OCI-LY1 (cell line): ENCODE results near the gene COX7C.
"Not testable (repeated sequence)": the region's sequence is repeated elsewhere in the genome, so short reads cannot be mapped to it uniquely, and the experiment has no call there.

Experiments
- H2AFZ ChIP-seq: fragments of 200-600 bp; sonication (generic), shearing (Covaris generic); 2 replicates; pipeline ENCODE4 v1.6.0; 2014; ENCODE audit warnings: antibody characterized with exemption, mild to moderate bottlenecking, low read length
- H3F3A ChIP-seq: fragments of 200-600 bp; sonication (generic), shearing (Covaris generic); 2 replicates; pipeline ENCODE4 v1.6.0; 2014; ENCODE audit warnings: mild to moderate bottlenecking, antibody characterized with exemption, low read length, moderate library complexity; ENCODE audit not compliant: insufficient read depth
- H3K27ac ChIP-seq: fragments of 200-600 bp; sonication (generic); 2 replicates; pipeline ENCODE4 v1.5.1; 2014; ENCODE audit warnings: low read length, mixed run types, mild to moderate bottlenecking, low read depth; ENCODE audit not compliant: poor library complexity, severe bottlenecking
- H3K27me3 ChIP-seq: fragments of 200-600 bp; sonication (generic); 2 replicates; pipeline ENCODE4 v1.6.0; 2014; ENCODE audit warnings: antibody characterized with exemption, mild to moderate bottlenecking, low read length, moderate library complexity; ENCODE audit not compliant: insufficient read depth
- H3K36me3 ChIP-seq: fragments of 200-600 bp; sonication (generic); 2 replicates; pipeline ENCODE4 v1.6.1; 2014; ENCODE audit warnings: mild to moderate bottlenecking, antibody characterized with exemption, low read length, moderate library complexity, mixed read lengths; ENCODE audit not compliant: insufficient read depth
- H3K4me1 ChIP-seq: fragments of 200-600 bp; sonication (generic); 2 replicates; pipeline ENCODE4 v1.5.1; 2014; ENCODE audit warnings: mild to moderate bottlenecking, low read length, moderate library complexity; ENCODE audit not compliant: insufficient read depth, severe bottlenecking
- H3K4me2 ChIP-seq: fragments of 200-600 bp; sonication (generic), shearing (Covaris generic); 2 replicates; pipeline ENCODE4 v1.6.1; 2014; ENCODE audit warnings: low read length
- H3K4me3 ChIP-seq: fragments of 200-600 bp; sonication (generic); 2 replicates; pipeline ENCODE4 v1.5.1; 2014; ENCODE audit warnings: low read length, low read depth, mild to moderate bottlenecking, mixed read lengths; ENCODE audit not compliant: poor library complexity, severe bottlenecking
- H3K79me2 ChIP-seq: fragments of 200-600 bp; shearing (Covaris generic); 2 replicates; pipeline ENCODE4 v1.6.1; 2016; ENCODE audit warnings: mixed run types, low read length, mixed read lengths; ENCODE audit not compliant: insufficient read depth
- H3K9ac ChIP-seq: fragments of 200-600 bp; sonication (generic), shearing (Covaris generic); 2 replicates; pipeline ENCODE4 v1.6.1; 2014; ENCODE audit warnings: mild to moderate bottlenecking, low read length, mixed read lengths
- H3K9me2 ChIP-seq: fragments of 200-600 bp; sonication (generic), shearing (Covaris generic); 2 replicates; pipeline ENCODE4 v1.6.1; 2014; ENCODE audit warnings: low read depth, mild to moderate bottlenecking, low read length, mixed read lengths
- H3K9me3 ChIP-seq: fragments of 200-600 bp; shearing (Covaris generic); 2 replicates; pipeline ENCODE4 v1.6.1; 2014; ENCODE audit warnings: low read length, mixed read lengths
- H4K20me1 ChIP-seq: fragments of 200-600 bp; sonication (generic), shearing (Covaris generic); 2 replicates; pipeline ENCODE4 v1.6.0; 2016; ENCODE audit warnings: mild to moderate bottlenecking, low read length; ENCODE audit not compliant: insufficient read depth
- CTCF ChIP-seq: fragments of 200-600 bp; sonication (generic), shearing (Covaris generic); IDR thresholded peaks from 2 replicates; pipeline ENCODE4 v1.5.1; 2017; ENCODE audit warnings: mild to moderate bottlenecking, antibody characterized with exemption, low read length, moderate library complexity, mixed read lengths
- EZH2 ChIP-seq: fragments of 200-600 bp; sonication (generic), shearing (Covaris generic); IDR thresholded peaks from 2 replicates; pipeline ENCODE4 v1.8.0; 2017; ENCODE audit warnings: borderline replicate concordance, mixed run types, mild to moderate bottlenecking, antibody characterized with exemption, low read length, moderate library complexity, mixed read lengths

Gene COX7C

GRCh38 chr5:86646671-86647070, 28.9 kb downstream of the COX7C start:
- Histone ChIP-seq H3K27ac (no peak overlapping the region), H3K4me2 (no peak overlapping the region), H3K36me3 (no peaks in the 10 kb centered on the region)

GRCh38 chr5:86649832-86650505, 32.2 kb downstream of the COX7C start:
- Histone ChIP-seq H3K27ac (no peak overlapping the region), H3K9me3 (no peaks in the 10 kb centered on the region), H3K9me2 (no peaks in the 10 kb centered on the region), H3K36me3 (no peaks in the 10 kb centered on the region), H3K4me2 (no peak overlapping the region), H3K27me3 (no peaks in the 10 kb centered on the region), H4K20me1 (no peaks in the 10 kb centered on the region), H3F3A (no peaks in the 10 kb centered on the region), H3K4me3 (no peak overlapping the region), H3K4me1 (no peaks in the 10 kb centered on the region), H3K9ac (no peak overlapping the region), H3K79me2 (no peaks in the 10 kb centered on the region), H2AFZ (no peak overlapping the region)
- no peak for TF ChIP-seq EZH2
- no peak for TF ChIP-seq CTCF

More at GRCh38 chr5:86646671-86647070, 28.9 kb downstream of the COX7C start:
- Histone ChIP-seq H3F3A (no peaks in the 10 kb centered on the region), H2AFZ (no peak overlapping the region), H3K79me2 (no peaks in the 10 kb centered on the region), H3K9ac (no peak overlapping the region), H3K27me3 (no peaks in the 10 kb centered on the region), H3K4me1 (no peaks in the 10 kb centered on the region), H3K4me3 (no peak overlapping the region), H3K9me3 (no peaks in the 10 kb centered on the region), H3K9me2 (no peaks in the 10 kb centered on the region), H4K20me1 (no peaks in the 10 kb centered on the region)
- TF ChIP-seq EZH2: no peak
- no peak for TF ChIP-seq CTCF

- not testable (repeated sequence) for H2AFZ ChIP-seq, H3K4me1 ChIP-seq, H3K79me2 ChIP-seq, H3K4me3 ChIP-seq, H3F3A ChIP-seq, H3K27ac ChIP-seq, H3K9ac ChIP-seq, H3K36me3 ChIP-seq, H3K4me2 ChIP-seq, H4K20me1 ChIP-seq, H3K9me2 ChIP-seq, H3K27me3 ChIP-seq, H3K9me3 ChIP-seq
These were observed 43.0 kb downstream of the COX7C start for GRCh38 chr5:86660771-86661170.

GRCh38 chr5:86664173-86664572, 46.4 kb downstream of the COX7C start:
- Histone ChIP-seq H3K4me1 (peaks cover 34% of the 10 kb centered on the region), H3K4me2 (no peak overlapping the region), H4K20me1 (no peaks in the 10 kb centered on the region), H2AFZ (no peak overlapping the region), H3K79me2 (no peaks in the 10 kb centered on the region), H3K27ac (no peak overlapping the region), H3K9me3 (no peaks in the 10 kb centered on the region), H3K36me3 (no peaks in the 10 kb centered on the region), H3K4me3 (no peak overlapping the region), H3F3A (no peaks in the 10 kb centered on the region), H3K9ac (no peak overlapping the region), H3K9me2 (no peaks in the 10 kb centered on the region), H3K27me3 (no peaks in the 10 kb centered on the region)
- no peak for TF ChIP-seq CTCF
